Hepatocyte (in vitro differentiated cells): ENCODE data around the gene LRRK1. TPM values are rescaled to one million over a fixed set of nuclear protein-coding genes. Genes with fewer than 3 reads are reported as not detected.

Experiments
- DNase-seq: peaks from one replicate; pipeline ENCODE4 v3.0.0-alpha.2; 2016; ENCODE audit warnings: low spot score
- H2AFZ ChIP-seq: fragments of 200-600 bp; sonication (generic); 2 replicates; pipeline ENCODE4 v1.6.0; 2016; ENCODE audit warnings: antibody characterized with exemption, mild to moderate bottlenecking
- H3K27ac ChIP-seq: fragments of 200-600 bp; sonication (generic); 2 replicates; pipeline ENCODE4 v1.5.1; 2016; ENCODE audit warnings: mild to moderate bottlenecking
- H3K27me3 ChIP-seq: fragments of 200-600 bp; sonication (generic); 2 replicates; pipeline ENCODE4 v1.6.1; 2016
- H3K36me3 ChIP-seq: fragments of 200-600 bp; sonication (generic); replicated peaks from 2 replicates; pipeline ENCODE4 v1.5.1; 2016; ENCODE audit warnings: low read depth; ENCODE audit not compliant: insufficient read depth
- H3K4me1 ChIP-seq: fragments of 200-600 bp; sonication (generic); 2 replicates; pipeline ENCODE4 v1.5.1; 2016; ENCODE audit warnings: mild to moderate bottlenecking, moderate library complexity; ENCODE audit not compliant: insufficient read depth
- H3K4me2 ChIP-seq: fragments of 200-600 bp; sonication (generic); 2 replicates; pipeline ENCODE4 v1.6.0; 2016
- H3K4me3 ChIP-seq: fragments of 200-600 bp; sonication (generic); 2 replicates; pipeline ENCODE4 v1.5.1; 2016; ENCODE audit warnings: mild to moderate bottlenecking
- H3K79me2 ChIP-seq: fragments of 200-600 bp; sonication (generic); 2 replicates; pipeline ENCODE4 v1.6.0; 2017; ENCODE audit warnings: mild to moderate bottlenecking
- H3K9me2 ChIP-seq: fragments of 200-600 bp; sonication (generic); replicated peaks from 2 replicates; pipeline ENCODE4 v1.6.0; 2017; ENCODE audit warnings: mild to moderate bottlenecking; ENCODE audit not compliant: insufficient read depth
- H3K9me3 ChIP-seq: fragments of 200-600 bp; sonication (generic); 2 replicates; pipeline ENCODE4 v1.5.1; 2016; ENCODE audit warnings: low read depth, mild to moderate bottlenecking
- H4K20me1 ChIP-seq: fragments of 200-600 bp; sonication (generic); 2 replicates; pipeline ENCODE4 v1.6.0; 2016; ENCODE audit warnings: mild to moderate bottlenecking; ENCODE audit not compliant: insufficient read depth, poor library complexity, severe bottlenecking
- EZH2 ChIP-seq: fragments of 200-600 bp; sonication (generic); IDR thresholded peaks from 2 replicates; pipeline ENCODE4 v1.6.1; 2016; ENCODE audit warnings: antibody characterized with exemption, mild to moderate bottlenecking, borderline replicate concordance
- EZH2phosphoT487 ChIP-seq: fragments of 200-600 bp; sonication (generic); IDR thresholded peaks from one replicate; pipeline ENCODE4 v1.6.1; 2018; ENCODE audit warnings: antibody characterized with exemption, mild to moderate bottlenecking, low read depth, moderate library complexity; ENCODE audit not compliant: unreplicated experiment, severe bottlenecking
- WGBS: methylation state at CpG from one replicate; pipeline ENCODE4 v1.1.6; 2016; ENCODE audit warnings: low lambda C conversion rate; ENCODE audit errors: missing lambda C conversion rate; 5-methylcytosine and 5-hydroxymethylcytosine counted together
- polyA plus RNA-seq: library from polyadenylated mRNA; unstranded; fragments of >200 nt; fragmentation: Nextera tagmentation; extraction: Ambion mirVana; gene quantifications from 2 replicates; pipeline ENCODE4 v1.2.1, GENCODE V29; 2016
- total RNA-seq: library from RNA; depleted of rRNA; stranded (reverse); fragments of >200 nt; gene quantifications from 2 replicates; pipeline ENCODE4 v1.2.3, GENCODE V29; 2014
- TF ChIP-seq, protein P1 (sequence below): fragments of 200-600 bp; sonication (generic); IDR thresholded peaks from 2 replicates; pipeline ENCODE4 v1.5.1; 2016; ENCODE audit warnings: antibody characterized with exemption, mild to moderate bottlenecking; ENCODE audit not compliant: poor library complexity

Gene LRRK1
- total and polyA plus RNA-seq, 2 experiments from 2014 or later: 2.1 TPM

DNA sequence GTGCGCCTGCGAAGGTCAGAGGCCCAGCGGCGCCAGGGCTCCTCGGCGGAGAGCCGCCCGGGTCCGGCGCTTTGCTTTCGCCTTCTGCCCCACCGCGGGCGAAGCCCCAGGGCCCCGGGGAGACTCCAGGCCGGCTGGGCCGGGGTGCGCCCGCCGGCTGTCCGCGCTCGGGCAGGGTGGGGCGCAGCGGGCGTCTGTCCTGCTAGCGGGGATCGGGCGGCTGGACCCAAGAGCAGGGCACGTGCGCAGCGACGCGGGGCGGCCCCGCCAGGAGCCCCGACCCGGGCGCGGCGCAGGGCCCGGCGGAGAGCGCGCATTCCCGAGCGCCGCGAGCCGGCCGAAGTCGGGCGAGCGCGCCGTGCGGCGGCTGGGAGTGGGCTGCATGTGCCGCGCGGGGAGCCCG is 40.1 kb upstream of the LRRK1 start:
- no peak overlapping the region for H3K27ac ChIP-seq
- H3K9me2 ChIP-seq: no peaks in the 10 kb centered on the region
- H3K4me2 ChIP-seq: peak overlapping the region; percentile 90
- H4K20me1 ChIP-seq: no peaks in the 10 kb centered on the region
- no peaks in the 10 kb centered on the region for H3K36me3 ChIP-seq
- TF ChIP-seq EZH2 (no peak), EZH2phosphoT487 (peak; percentile 68)
- TF ChIP-seq, protein P1, sequence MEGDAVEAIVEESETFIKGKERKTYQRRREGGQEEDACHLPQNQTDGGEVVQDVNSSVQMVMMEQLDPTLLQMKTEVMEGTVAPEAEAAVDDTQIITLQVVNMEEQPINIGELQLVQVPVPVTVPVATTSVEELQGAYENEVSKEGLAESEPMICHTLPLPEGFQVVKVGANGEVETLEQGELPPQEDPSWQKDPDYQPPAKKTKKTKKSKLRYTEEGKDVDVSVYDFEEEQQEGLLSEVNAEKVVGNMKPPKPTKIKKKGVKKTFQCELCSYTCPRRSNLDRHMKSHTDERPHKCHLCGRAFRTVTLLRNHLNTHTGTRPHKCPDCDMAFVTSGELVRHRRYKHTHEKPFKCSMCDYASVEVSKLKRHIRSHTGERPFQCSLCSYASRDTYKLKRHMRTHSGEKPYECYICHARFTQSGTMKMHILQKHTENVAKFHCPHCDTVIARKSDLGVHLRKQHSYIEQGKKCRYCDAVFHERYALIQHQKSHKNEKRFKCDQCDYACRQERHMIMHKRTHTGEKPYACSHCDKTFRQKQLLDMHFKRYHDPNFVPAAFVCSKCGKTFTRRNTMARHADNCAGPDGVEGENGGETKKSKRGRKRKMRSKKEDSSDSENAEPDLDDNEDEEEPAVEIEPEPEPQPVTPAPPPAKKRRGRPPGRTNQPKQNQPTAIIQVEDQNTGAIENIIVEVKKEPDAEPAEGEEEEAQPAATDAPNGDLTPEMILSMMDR: no peak
- peaks cover 80% of the 10 kb centered on the region for H3K27me3 ChIP-seq
- peaks cover 3% of the 10 kb centered on the region for H3K4me1 ChIP-seq
- no peaks in the 10 kb centered on the region for H3K79me2 ChIP-seq
- no peak for DNase-seq
- WGBS: 5% methylated on average over 41 of the region's 62 CpGs
- no peak overlapping the region for H2AFZ ChIP-seq
- H3K4me3 ChIP-seq: peak overlapping the region; percentile 29
- H3K9me3 ChIP-seq: no peaks in the 10 kb centered on the region

DNA sequence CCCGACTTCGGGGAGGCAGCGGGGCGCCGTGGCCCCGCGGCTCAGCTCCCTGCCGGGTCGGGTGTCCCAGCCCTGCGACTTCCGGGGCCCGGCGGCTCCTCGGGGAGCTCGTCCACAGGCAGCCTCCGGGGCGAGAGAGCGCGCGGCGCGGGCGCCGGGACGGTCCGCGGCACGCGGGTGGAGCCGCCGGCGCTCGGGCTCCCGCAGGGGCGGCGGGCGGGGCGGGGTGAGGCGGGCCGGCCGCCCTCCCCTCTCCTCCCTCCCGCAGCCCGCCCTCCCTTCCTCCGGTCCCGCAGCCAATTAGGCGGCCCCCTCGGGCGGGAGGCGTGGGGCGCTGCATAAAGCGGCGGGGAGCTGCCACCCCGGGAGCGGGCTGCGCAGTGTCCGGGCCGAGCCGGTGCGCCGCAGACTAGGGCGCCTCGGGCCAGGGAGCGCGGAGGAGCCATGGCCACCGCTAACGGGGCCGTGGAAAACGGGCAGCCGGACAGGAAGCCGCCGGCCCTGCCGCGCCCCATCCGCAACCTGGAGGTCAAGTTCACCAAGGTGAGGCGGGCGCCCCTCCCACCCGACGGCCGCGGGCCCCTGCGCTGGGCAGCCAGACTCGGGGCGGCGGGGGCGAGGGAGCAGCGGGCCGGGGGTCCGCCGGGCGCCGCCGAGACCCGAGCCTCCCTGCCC is 39.6 kb upstream of the LRRK1 start, which contains the start of gene ALDH1A3:
Gene ALDH1A3, plus strand, starts transcription at position 368 of the 675 bp plus-strand sequence. Its CDS starts 77 bp downstream, at position 445.
- H3K9me2 ChIP-seq: no peaks in the 10 kb centered on the region
- no peak for DNase-seq
- H3K27ac ChIP-seq: no peak within 1 kb of the TSS
- H3K4me1 ChIP-seq: peaks cover 3% of the 10 kb centered on the region
- H3K27me3 ChIP-seq: peaks cover 78% of the 10 kb centered on the region
- peak within 1 kb of the TSS; percentile 90 for H3K4me2 ChIP-seq
- no peaks in the 10 kb centered on the region for H3K9me3 ChIP-seq
- H3K79me2 ChIP-seq: no peaks in the 10 kb centered on the region
- TF ChIP-seq, protein P1: no peak
- TF ChIP-seq EZH2phosphoT487 (no peak), EZH2 (no peak)
- H4K20me1 ChIP-seq: no peaks in the 10 kb centered on the region
- 7% methylated on average over 3 of the region's 93 CpGs for WGBS
- H3K36me3 ChIP-seq: no peaks in the 10 kb centered on the region
- peak within 1 kb of the TSS; percentile 29 for H3K4me3 ChIP-seq
- H2AFZ ChIP-seq: peak within 1 kb of the TSS; percentile 58

DNA sequence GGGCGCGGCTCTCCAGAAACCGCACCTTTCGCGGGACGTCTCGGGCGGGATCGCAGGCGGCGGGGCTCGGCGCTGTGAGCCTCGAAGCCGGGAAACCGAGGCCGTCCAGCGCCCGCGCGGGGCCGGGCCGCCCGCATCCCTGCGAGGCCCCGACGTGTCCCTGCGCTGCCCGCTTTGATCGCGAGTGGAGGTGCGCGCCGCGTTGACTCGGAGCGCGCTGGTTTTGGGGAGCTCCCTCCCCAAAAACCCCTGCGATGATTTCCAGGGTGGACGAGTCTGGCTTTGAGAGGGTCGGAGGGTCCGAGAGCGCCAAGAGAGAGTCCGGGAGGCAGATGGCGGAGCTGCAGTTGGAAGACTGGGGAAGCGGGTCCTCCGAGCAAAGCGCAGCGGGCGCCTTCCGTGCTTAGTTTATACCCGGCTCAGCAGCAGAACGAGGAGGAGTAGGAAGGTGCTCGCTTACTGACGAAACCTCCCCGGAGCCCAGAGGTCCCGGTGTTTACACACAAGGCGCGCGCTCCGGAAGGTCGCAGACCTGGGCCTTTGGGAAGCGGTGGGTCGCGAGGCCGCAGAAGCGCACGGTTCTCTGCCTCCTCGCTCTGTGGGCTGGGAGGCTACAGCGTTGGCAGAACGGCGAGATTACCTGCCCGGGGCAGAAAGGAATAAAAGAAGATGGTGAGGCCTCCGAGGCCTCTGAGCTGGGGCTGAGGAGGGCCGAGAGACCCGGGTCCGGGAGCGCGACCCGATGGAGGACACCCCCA is 38.8 kb upstream of the LRRK1 start:
- peak overlapping the region; percentile 90 for H3K4me2 ChIP-seq
- no peaks in the 10 kb centered on the region for H3K79me2 ChIP-seq
- H3K36me3 ChIP-seq: no peaks in the 10 kb centered on the region
- H3K27me3 ChIP-seq: peaks cover 78% of the 10 kb centered on the region
- H3K27ac ChIP-seq: no peak overlapping the region
- peak; percentile 34 for TF ChIP-seq EZH2phosphoT487
- TF ChIP-seq, protein P1: no peak
- peak; percentile 88 for TF ChIP-seq EZH2
- peak overlapping the region; percentile 20 for H3K4me3 ChIP-seq
- H3K4me1 ChIP-seq: peaks cover 3% of the 10 kb centered on the region
- no peaks in the 10 kb centered on the region for H4K20me1 ChIP-seq
- peak overlapping the region; percentile 58 for H2AFZ ChIP-seq
- no peaks in the 10 kb centered on the region for H3K9me2 ChIP-seq
- WGBS: 3% methylated on average over 57 of the region's 80 CpGs
- no peaks in the 10 kb centered on the region for H3K9me3 ChIP-seq
- DNase-seq: no peak
